M059J (cell line): ENCODE results near the gene PDLIM4. TPM values are rescaled to one million over a fixed set of nuclear protein-coding genes. Genes with fewer than 3 reads are reported as not detected.
A peak's percentile ranks its signal among the peaks of the same experiment; 100 is the strongest.

Experiments
- DNase-seq: peaks from one replicate; pipeline ENCODE4 v3.0.0-alpha.2; 2012; ENCODE audit warnings: low read depth
- total RNA-seq: library from RNA; depleted of rRNA; stranded (reverse); fragments of >200 nt; shearing (Covaris generic); gene quantifications from 2 replicates; pipeline ENCODE4 v1.2.3, GENCODE V29; 2014

Gene PDLIM4
- total RNA-seq, 1 experiment from 2014 or later: 11.7 TPM

DNA sequence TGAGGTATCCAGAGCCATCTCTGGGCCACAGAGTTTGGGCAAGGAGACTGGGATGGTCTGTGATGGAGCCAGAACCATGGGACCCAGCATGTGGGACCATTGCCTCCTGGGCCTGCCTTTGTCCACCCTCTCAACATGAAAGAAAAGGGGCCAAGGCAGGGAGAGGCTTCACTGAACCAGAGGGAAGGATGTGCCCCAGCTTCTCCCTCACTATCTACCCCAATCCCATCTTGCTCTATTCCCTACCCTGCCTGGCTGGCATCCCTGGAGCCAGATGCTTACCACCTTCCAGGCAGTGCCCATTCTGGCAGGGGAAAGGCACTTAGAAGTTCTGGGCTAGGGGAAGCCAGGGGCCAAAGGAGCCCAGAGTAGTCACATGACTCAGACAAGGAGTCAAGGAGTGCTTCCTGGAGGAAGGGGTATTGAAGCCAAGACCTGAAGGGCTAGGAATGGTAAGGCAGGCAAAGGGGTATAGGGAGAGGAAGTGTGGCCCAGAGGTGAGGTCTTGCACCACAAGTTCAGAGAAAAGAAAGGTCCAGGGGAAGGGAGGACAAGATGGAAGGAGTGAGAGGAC, 9.8 kb downstream of the PDLIM4 start:
- DNase-seq: no peak

DNA sequence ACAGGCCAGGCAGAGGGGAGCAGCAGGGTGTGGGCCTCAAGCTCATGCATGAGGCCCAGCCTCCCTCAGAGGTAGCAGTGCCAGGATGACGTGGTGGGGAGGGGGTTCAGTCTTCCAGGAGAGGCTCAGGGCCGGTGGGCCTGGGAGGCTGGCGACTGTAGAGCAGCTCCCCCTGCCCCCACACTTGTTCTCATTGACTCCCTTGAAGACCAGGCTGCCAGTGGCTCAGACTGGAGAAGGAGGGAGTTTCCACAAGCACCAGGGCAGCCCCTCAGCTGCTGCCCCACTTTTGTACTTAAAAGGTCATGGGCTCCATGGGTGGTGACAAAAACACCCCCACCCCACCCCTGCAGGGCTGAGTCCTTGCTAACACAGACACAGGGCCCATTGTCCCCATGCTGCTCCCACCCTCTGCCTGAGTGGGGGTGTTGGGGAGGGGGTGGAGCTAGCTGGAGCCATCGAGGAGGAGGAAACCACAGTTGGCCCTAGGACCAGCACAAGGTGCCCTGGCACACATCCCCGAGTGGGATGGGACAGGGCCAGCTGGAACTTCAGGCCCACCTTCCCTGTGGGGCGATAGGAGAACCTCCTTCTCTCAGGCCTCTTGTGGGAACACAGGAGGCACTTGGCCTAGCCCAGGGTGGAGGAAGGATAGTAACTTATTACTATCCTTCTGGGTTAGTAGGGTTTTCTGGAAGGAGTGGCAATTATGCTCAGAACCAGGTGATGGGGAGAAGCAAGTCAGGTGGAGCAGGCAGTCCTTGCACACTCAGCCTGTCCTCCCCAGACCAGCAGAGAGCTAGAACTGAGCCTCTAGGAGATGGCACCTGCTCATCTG, 10.7 kb downstream of the PDLIM4 start:
- DNase-seq: no peak

DNA sequence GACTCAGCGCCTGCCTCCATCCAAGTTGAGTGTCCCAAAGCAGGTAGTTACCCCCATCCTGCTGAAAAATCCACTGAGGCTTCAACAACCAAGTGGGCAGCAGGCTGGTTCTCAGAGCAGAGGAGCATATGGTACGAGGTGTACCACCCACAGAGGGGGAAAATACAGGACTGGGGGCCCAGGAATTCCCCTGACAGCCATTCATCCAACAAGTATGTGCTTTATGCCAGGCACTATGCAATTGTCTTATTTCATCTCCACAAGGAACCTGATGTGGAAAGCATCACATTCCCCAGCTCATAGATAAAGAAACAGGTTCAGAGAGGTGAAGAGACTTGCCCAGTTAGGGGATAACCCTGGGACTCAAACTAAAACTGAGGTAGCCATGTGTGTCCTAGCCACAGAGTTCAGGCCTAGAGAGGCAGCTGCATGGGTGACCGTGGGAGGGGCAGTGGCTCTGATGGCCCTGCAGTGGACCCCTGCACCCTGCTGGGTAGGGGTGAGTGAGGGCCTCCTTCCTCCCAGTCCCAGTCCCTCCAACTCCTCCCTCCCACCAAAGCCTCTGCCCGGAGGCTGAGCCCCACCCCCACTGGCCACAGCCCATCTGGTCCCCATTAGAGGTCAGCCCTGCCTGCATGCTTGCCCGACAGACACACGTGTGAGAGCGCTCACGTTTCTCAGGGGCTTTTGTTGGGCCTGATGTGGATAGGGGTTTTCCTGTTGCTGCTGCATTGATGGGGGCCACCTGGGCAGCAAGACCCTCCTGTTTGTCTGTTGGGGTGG, 11.5 kb downstream of the PDLIM4 start:
- peak; percentile 37 for DNase-seq

DNA sequence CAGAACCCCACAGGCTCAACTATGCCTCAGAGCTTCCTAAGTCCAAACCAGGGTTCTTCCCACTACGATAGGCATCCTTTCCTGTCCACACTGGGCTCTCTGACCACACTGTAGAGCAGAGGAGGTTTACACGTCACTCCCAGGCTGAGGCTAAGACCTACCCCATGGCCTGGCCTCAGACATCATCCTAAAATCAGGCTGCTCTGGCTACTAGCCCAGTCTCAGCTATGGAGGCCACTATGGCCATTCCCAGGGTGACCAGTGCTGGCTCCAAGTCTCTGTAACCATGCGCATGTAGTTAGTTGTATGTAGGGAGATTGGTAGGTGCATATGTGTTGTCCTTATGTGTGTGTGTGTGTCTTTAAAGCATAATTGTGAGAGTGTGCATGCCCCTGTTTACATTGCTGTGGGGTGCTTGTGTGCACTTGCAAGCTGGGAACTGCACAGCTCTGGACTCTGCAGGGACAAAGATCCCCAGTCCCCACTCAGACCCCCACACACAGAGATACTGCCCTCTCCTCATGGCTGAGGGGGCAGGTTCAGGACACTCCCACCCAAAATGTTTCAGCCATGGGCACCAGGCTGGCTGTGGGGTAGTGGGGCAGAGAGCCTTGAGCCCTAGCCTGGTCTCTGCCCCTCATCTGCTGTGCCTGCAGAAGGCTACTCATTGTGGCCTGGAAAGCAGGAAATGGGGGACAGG, 12.3 kb downstream of the PDLIM4 start:
- DNase-seq: no peak

DNA sequence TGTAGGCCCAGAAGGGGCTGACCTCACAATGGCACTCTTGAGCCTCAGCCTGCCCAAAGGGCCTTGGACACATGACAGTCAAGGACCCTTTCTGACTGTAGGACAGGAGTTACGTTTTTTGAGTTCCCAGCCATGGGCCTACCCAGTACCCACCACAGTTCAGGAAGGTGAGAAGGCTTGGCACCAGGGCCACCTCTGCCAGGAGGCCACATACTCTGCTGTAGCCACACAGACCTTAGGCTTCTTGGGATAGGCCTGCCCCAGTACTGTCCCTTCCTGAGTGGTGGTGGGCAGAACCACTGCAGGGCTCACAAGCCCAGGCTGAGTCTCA, 12.8 kb downstream of the PDLIM4 start:
- no peak for DNase-seq

DNA sequence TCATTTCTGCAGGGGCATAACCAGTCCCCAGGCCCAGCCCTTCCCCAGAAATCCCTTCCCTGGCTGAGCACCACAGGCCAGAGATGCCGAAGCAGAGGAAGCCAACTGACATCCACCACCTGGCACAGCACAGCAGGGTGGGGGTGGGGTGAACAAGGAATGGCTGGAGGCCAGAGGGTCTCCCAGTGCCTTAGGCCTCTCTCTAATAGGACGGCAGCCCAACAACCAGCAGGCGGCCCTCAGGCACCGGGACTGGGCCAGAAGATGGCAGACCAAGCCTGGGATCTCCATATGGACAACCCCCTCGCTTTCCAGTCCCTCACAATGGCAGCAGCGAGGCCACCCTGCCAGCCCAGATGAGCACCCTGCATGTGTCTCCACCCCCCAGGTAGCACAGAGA, 13.2 kb downstream of the PDLIM4 start:
- no peak for DNase-seq

DNA sequence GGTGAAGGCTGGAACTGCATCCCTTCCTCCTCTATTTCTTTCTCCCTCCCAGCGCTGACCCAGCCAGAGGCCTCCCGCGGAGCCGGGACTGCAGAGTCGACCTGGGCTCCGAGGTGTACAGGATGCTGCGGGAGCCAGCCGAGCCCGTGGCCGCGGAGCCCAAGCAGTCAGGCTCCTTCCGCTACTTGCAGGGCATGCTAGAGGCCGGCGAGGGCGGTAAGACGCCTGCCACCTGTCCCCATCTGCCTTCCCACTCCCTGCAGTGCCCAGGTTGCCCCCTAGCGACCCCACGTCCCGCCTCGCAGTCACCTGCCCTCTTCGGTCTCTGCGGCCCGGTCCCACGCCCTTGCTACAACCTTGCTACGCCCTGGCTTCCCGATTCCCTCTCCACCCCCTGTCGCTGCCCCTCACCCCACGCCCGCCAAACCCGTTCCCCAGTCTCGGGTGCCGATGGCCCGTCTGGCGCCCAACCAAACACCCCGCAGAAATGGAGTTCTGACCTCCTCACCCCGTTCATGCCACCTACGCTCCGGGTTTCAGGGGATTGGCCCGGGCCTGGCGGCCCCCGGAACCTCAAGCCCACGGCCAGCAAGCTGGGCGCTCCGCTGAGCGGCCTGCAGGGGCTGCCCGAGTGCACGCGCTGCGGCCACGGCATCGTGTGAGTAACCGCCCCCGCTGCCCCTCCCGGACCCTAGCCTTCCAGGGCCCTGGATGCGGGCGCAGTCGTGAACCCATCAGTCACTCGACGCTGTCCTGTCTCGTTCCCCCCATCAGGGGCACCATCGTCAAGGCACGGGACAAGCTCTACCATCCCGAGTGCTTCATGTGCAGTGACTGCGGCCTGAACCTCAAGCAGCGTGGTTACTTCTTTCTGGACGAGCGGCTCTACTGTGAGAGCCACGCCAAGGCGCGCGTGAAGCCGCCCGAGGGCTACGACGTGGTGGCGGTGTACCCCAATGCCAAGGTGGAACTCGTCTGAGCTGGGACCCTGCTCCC, 14.1 kb downstream of the PDLIM4 start:
- DNase-seq: no peak

DNA sequence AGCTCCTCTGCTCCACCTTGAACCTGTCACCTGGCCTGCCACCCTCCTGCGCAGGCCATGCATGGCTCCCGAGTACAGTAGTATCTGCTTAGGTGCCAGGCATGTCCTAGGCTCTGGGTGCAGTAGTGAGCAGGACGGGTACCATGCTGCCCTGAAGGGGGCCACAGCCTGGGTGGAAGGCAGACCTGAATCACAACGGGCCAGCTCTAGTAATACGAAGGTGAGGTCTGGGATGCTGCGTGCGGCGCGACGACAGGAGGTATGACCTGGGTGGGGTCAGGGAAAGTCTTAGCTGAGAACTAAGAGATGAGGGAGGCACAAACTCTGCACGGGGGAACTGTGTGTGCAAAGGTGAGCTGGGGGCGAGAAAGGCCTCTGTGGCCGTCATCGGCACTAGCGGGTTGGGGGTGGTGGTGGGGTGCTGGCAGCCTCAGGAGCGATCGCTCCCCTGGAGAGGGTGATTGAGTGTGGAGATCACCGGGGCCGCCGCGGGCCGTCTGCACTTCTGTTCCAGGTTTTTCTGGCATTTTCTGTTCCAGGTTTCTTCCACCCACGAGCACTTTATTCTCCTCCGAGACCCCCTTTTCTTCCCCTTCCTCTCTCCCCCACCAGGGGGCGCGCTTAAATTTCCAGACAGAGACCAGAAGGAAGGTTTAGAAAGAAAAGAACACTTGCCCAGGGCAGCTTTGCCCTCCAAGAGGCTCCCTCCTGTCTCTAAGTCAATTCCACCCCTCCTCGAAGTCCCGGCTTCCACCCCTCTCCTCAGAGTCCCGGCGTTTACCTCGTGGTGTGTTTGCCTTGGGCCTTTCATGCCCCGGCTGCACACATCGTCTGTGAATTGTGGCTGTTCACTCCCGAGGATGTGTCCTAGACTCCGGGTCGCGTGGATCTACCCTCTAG, 15.1 kb downstream of the PDLIM4 start:
- DNase-seq: peak; percentile 41

DNA sequence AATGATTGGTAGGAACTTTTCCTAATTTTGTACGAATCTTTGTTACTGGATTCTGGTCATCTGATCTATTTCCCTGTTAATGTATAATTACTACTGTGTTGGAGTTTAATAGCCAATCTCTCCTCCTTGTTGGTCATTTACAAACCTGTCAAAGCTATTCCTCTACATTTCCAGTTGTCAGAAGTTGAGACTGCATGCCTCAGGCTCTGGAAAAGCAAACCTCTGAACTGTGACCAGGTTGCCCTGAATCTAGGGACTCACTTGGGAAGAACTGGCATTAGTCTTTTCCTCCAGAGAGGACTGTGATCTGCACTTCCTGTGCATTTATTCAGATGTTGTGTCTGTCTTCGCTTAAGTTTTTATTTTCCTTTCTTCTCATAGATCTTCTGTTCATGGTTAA, 16.1 kb downstream of the PDLIM4 start:
- DNase-seq: no peak

DNA sequence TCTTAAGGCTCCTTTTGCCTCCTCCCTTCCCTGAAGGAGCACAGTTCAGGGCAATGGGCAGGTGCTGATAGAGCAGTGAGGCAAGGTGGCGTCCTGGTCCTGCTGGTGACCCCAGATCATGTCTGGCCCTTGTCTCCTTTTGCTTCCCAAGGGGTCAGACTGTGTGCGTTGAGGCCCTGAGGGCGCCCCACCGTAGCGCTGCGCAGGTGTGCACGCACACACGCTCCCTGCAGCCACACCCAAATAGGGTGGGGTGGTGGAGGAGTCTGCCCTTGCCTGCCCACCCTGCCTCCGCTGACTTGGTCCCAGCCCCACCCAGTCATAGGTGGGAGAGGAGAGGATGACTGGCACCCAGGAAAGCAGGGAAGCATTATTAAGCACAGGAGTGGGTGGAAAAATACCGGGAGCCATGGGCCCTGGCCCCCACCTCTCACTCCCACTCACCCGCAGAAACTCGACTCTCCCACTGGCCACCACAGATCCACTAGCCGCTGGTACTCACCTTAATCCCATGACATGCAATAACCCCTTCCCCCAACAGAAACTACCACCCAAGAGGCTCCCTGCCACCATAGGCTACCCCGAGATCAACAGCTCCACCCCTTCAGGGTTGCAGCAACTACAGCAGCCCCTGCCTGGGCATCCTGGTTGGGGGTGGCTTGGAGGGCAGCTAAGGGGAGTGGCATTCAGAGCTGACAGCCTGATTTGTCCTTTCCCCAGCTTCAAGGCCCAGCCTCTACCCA, 16.7 kb downstream of the PDLIM4 start:
- no peak for DNase-seq

DNA sequence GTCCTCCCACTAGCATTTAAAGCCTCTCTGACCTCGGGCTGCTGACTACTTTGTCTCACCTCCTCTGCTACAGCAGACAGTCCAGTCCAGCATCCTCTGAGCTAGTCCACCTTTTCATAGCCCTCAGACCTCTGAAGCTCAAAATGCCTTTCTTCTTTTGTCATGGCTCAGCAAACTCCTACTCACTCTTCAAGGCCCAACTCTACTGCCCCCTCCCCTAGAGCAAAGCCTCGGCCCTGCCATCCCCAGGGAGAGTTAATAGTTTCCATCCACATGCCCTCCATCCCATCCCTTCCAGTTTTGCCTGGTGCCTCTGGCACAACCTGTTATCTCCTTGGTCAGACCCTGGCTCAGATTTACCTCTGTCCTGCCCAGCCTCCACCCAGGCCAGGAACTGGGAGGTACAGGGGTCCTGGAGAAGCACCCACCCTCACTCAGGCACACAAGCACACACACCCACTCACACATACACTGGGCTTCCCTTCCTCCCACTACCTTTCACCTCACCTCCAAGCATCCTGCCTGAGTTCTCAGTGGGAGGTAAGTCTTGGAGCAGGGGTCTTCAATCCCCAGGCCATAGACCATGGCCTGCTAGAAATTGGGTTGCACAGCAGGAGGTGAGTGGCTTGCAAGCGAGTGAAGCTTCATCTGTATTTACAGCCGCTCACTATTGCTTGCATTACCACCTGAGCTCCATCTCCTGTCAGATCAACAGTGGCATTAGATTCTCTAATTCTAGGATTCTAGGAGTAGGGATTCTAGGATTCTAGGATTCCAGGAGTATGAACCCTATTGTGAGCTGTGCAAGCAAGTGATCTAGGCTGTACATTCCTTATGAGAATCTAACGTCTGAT, 18.1 kb downstream of the PDLIM4 start:
- DNase-seq: no peak

DNA sequence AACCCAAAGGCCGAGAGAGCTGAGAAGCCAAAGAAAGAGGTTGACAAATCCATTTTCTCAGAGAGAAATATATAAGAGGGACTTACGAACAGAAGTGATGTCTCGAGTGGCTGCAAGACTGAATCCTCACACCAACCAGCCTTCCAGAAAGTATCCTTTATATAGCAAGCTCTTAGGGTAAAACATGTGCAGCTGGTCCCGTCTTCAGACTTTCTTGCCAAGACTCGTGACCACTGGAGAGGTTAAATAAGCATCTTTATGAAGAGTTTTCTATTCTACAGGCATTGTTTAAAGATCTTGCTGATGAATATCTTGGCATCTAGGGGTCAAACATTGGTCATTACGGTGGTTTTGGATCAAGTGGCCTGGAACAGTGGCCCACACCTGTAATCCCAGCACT, 19.8 kb downstream of the PDLIM4 start:
- no peak for DNase-seq

DNA sequence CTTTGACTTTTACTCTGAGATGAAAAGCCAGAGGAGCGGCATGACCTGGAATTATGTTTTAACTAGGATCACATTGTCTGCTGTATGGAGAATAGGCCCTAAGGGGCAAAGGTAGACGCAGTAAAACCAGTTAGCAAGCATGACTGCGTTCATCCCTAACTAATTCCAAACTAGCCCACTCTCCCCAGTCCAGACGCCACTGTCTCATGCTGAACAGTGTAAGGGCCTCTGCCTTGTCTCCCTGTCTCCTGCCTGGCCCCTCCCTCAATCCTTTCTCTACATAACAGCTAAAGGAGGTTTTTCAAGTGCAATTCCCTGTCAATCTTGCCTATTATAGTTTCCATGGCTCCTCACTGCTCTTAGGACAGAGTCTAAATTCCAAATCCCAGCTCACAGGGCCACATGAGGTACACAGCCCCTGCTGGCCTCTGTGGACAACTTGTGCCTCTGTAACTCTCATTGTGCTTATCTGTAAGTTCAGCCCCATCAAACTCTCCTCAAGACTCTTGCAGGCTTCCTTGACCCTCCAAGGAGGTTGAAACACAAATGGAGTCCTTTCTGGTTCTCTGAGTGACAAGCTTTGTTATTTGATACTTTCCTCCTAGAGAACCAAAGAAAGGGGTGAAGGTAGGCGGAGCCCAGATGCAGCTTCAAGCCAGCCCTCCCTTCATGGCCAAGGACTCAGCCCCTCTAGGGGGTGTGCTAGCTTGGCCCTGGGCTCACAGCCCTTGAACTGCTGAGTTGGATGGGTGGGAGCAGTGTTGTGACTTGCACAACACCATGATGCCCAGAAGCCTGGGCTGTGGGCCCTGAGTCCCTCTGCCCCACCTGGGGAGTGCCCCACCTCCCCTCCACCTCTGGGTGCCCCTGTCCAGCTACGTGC, 20.7 kb downstream of the PDLIM4 start:
- no peak for DNase-seq

DNA sequence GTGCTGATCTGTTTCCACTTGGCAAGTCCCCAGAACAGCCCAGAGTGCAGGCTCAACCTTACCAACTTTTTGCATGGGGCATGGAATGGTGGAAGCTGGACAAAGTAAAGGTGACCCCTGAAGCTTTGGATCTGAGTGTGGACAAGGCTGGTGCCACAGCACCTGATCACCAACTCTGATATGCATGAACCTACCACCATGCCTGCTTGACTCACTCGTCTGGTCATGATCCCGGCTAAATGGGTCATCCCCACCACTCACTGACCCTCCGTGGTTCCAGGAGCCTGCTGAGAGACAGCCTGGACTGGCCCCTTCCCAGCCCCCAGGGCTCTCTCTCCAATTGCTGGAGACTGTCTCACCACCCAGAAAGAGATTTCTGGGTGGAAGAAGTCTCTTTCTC, 22.3 kb downstream of the PDLIM4 start:
- no peak for DNase-seq

DNA sequence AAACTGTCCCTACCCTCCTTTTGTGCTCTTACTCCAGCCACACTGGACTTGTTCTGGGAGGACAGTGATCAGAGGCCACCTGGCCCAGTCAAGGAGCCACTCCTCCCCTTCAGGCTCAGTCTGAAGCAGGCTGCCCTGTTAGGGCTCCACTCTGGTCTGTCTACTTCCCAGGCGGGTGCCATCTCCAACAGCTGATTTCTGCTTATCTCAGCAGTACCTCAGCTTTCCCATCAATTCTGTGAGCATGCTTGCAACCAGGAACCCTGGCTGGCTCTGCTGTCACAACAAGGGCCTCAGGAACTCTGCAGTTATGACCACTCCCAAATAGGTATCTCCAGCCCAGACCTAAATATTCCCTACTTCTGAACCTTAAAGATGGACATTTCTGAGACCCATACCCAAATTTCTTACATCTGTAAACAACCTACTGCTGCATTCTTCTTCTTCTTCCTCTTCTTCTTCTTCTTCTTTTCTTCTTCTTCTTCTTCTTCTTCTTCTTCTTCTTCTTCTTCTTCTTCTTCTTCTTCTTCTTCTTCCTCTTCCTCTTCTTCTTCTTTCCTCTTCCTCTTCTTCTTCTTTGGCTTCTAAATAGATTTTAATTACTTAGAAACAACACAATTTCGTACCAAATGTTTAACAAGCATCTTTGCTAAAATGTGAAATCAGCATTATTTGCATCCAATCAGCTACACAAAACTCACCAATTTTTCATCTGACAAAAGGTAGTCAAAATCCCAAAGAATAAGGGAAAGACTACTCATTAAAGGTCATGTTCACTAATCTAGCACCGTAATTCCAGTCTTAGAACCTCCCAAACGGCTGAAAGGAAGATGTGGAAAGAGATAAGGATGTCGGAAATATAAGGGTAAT, 23.1 kb downstream of the PDLIM4 start:
- DNase-seq: no peak

DNA sequence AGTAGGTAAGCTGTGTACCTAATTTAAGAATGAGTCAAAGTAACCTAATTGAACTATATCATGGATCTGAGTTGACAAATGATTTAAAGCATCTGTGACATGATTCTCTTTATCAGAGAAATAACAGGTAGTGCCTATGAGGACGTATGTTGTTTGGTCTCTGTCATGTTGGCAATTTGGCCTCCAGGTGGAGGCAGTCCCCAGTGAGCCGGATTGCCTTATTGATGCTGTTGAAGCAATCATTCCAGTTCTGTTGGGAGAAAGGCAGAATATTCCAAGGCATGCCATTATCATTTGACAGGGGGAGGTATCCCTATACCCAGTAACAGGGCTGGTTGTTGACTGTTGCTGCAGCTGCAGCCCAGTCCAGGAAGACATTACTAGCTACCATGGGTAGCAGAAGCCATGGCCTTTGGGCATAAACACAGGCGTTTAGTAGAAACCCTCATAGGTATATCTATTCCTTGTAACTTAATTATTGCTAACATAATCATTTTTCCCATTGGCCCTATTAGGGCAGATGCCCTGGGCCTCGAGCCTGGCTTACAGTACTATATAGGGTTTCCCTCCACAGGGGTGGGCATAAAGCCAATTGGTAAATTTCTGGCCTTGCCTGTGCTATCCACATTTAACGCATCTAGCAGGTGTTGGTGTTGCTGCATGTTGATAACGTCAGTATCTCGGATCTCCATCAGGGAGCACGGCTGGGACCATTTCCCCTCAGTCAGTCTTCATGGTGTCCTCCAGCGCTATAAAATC, 24.5 kb downstream of the PDLIM4 start:
- no peak for DNase-seq
